HG03025 (cell line): ENCODE measurements around the gene RNF220.

Experiments used
- ATAC-seq: cut with Tn5 transposase; IDR thresholded peaks from one replicate; pipeline ENCODE4 v1.9.1; 2021; ENCODE audit warnings: mild to moderate bottlenecking, moderate library complexity; ENCODE audit not compliant: unreplicated experiment, low FRiP score

Gene RNF220

DNA sequence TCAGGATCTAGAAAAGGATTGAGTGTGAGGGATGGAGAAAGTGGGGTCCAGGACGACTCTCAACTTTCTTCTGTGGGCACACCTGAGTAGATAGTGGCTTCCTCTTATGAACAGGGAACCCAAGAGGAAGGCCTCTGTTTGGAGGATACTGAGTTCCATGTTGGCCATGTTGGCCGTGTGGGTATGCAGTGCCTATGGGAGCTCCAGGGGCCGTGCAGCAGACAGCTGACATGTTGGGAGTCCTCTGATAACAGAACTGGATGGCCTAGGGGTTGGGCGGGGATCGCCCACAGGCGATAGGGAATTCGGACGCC is 226.2 kb downstream of the RNF220 start:
- ATAC-seq = no peak

DNA sequence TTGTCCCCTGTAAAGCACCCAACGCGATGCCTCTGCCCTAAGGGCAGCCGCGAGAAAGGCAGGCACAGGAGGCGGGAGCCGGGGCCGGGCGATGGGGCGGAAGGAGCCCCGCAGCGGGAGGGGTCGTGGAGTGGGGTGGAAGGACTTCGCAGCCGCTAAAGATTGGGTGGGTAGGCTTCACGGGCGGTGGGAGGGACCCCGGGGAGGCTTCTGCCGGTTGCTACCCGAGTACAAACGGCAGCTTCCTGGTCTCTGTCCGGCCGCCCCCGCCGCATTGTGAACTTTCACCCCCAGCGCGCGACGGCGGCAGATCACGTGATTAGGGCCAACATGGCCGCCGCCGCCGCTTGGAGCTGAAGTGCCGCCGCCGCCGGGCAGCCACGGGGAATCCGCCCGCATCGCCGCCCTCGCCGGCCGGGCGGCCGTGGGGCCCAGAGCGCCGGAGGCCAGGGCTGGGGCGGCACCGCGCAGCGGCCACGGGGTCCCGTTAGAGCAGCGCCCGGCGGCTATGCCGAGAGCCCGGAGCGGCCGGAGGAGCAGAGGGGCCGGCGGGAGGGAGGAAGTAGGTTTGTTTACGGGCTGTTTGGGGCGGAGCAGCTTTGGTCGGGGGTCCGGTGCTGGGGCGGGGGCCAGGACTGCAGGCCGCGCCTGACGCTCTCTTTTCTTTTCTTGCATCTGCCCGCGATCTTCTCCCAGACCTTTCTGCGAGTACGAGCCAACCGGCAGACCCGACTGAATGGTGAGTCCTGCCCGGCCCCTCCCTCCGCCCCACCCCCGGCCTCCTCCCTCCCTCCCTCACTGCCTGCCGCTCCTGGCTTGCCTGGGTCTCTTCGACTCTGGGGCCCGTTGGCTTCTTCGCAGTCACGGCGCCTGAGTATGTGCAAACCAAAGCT is 226.8 kb downstream of the RNF220 start:
- peak; percentile 60 for ATAC-seq

DNA sequence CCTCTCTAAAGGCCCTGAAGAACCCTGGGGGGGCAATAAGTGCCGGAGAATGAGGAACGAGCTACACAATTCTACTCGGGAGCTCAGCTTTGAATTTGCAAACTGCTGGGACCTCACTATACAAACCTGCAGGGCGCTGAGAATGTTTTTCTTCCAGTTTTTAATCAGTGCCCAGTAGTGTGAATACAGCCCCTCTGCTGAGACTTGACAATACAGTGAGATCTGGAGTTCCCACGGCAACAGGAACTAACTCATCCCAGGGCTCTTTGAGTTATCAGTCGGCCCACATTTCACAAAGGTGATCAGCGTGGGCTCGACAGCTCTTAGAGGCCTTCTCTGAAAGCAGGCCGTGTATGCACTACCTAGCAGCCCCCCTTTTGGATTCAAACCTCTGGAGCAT is 227.5 kb downstream of the RNF220 start:
- ATAC-seq = peak; percentile 5

DNA sequence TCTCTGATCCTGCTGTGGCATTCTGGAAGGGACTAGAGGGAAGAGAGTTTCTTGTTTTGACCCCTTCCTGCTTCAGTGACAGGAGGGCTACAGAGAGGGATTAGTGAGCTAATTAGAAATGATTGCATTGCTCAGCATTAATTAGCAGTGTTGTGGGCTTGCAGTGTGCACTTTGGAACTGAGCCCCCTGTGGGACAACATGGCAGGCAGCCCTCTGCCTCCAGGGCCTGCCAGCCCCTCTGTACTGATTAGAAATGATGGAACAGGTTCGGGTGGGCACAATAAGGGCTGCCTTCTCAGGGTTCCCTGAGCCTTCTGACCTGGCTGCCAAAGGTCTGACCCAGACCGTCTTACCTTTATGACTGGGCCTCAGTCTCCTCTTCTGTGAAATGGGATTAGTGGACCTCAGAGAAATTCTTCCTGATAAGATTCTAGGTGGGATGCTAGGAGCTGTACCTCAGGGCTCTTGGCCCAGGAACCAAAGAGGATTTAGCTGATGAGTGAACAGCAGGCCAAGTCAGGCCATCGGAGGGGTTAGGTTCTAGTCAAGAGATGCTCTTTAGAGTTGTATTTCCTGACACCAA is 229.6 kb downstream of the RNF220 start:
- no peak for ATAC-seq

DNA sequence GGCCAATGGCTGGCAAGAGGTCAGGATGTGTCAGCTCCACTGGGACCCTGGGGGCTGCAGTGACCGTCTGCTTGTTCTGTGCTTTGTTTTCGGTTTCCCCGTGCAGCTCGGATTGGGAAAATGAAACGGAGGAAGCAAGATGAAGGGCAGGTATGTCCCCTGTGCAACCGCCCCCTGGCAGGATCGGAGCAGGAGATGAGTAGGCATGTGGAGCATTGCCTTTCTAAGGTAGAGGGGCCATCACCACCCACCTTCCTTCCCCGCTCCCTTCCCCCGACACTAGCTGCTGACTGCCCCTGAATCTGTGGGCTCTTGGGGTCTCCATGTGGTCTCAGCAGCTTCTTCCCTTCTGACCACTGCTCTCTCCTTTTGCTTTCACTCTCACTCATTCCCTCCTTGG is 230.4 kb downstream of the RNF220 start:
- no peak for ATAC-seq

DNA sequence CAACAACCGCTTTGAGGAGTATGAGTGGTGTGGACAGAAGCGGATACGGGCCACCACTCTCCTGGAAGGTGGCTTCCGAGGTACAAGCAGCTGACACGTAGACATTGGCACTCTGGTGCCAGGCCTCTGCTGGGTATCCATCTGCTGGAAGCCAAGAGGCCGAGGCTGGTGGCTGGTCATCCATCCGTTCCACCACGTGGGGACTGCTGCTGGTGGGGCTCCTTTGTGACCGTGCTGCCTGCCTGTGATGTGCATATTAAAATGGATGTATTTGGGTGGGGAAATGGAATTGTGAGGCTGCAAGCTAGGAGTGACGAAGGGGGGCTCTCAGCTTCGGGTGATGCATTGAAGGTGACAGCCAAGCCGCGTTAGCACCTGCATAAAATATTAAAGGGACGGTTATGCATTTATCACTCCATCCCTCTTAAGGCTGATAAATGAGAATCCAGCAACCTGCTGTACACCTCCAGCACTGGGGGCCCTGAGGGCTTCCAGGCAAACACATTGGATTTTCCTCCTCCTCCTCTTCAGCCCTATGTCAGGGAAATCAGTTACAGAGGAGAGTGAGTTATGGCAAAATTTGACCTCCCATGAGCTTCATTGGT is 231.1 kb downstream of the RNF220 start:
- no peak for ATAC-seq

DNA sequence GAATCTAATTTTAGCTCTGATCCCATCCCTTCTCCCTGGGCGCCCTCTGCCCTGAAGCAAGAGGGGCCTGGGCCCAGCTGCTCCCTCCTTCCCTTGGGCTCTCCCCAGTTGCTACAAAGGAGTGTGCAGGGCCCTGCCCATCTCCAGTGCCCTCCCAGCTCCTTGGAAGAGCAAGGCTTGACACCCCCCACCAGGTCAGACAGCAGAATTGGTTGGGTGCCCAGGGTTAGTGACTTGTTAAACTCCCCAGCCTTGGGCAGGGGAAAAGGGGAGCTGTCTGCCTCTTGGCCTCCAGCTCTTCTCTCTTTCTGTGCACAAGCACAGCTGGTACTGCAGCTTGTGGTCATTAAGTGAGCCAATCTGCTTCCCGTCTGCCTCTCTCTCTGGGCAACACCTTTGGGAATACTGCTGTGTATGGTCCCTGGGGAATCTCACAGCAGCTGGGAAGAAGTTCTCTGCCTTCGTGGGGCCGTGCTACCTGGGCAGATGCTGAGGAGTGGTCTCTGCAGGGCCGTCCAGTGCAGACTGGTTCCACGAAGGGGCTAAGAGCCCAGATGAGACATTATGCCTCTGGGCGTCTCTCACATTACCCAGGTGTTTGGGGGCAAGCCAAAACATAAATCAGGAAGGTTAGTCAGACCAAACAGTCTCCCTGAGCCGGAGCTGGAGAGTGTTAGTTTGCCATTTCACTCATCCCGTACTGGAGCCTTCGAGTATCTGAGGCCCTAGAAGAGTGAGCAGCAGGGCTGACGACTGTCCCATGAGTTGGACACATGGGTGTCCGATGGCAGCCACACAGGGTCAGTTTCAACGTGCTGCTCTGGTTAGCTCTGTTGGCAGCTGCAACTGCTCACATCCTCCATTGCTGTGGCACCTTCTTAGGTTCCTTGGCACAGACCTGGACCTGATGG is 231.9 kb downstream of the RNF220 start:
- no peak for ATAC-seq

DNA sequence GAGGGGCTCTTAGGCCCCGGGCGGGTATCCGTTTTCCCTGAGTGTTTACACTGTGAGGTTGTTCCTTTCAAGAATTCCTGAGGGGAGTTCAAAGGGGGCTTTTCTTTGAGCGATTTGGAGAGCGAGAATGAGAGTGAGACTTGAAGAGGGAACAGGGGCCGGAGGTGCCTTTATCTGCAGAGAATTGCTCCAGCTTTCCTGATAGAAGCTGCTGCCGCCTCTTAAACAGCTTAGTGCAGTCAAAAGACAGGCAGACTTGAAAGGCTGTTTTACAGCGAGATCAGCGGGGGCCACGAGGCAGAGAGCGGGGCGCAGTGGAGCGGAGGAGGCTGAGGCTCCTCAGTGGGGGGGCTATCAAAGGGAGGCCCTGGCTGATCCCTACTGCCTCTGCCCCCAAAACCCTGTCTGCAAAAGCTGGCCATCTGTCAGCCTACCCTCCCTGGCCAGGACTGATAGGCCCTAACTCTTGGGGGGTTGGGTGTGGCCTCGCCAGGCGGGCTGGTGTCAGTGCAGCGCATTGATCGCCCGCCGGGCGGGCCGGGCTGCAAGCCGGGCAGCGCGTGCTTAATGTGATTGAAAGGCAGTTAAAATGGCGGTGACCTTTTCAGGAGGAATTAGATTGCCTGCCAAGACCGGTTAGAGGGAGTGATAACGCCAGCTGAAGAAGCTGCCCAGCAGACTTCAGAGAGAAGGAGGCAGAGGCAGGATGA is 232.8 kb downstream of the RNF220 start:
- ATAC-seq = no peak

DNA sequence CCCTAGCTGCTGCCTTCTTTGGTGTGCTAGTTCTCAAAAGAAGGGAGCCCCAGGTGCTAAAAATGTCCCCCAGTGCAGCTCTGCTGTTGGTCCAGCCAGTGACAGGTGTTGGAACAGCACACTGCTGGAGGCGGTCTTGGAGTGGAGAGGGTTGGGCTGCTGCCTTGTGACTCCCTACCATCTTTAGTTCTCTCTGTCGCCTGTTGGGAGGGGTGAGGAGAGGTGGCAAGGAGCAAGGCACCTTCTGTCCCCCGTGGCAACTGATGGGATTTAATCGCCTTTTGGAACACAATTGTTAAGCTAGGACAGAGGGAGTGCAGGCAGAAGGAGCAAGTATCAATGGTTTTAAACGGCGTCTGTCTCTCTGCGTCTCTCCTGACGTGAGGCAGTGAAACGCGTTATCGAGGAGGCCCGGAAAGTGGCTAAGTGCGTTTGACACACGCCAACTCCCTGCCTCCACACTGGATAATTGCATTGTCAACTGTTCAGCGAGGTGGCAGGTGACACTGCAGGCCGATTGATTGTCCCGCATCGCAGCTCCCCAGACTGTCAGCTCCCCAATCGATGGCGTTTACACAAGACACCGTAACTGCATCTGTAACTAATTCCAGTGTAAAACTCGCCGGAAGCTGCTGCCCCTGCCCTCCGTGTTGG is 235.3 kb downstream of the RNF220 start:
- no peak for ATAC-seq

DNA sequence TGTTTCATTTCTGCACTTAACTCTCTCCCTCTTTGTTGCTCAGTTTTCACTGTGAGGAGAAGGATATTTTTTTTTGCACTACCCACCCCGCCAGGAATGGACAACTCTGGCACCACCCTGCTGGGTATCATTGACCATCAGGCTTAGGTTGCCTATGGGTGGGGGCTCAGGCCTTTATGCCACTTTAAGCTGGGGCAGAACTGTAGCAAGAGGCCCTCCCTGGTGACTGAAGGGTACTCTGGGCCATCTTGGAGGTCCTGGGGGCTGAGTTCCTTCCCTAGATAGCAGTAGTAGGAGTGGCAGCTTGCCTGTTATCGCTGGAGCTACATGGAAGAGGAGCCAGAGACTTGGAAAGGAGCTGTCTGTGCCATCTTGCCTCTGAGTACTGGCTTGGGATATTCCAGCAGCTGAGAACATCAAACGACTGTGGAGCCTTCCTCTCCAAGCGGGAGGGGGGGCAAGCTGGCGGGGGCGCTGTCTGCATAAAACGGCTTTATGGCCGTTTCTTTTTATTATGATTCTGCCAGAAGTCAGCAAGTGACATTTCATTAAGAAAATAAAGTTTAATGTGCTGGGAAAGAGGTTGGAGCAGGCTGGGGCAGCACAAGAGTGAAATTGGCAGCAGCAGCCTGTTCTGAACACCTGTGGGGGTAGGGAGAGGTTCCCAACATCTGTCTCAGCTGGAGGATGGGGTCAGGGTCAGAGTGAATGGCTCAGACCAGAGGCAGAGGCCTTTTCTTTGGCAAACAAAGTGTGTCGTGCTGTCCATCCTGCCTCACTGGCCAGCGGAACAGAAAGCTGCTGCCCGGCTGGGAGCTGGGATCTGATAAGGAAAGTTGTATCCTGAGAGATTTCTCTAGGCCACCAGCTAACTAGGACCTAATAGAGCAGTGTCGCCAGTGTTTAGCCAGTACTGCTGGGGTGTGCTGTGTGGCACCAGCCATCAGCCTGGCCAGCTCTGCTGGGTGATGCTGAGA is 236.4 kb downstream of the RNF220 start:
- ATAC-seq = no peak

DNA sequence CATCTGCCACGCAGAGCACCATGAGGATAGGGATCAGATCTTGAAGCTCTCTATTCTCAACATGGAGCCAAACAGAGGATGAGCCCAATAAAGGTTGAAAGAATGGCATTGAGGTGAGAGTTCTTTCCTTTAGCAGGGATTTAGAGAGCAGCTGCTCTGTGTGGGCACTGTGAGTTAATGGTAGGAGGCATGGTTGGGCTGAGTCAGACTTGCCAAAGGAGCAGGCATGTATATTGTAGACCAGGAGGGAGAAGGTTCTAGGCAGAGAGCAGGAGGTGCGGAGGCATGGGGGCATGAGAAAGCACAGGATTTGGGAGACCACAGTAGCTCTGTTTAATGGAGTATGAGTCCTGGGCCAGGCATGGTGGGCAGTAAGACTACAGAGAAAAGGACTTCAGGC is 237.2 kb downstream of the RNF220 start:
- no peak for ATAC-seq

DNA sequence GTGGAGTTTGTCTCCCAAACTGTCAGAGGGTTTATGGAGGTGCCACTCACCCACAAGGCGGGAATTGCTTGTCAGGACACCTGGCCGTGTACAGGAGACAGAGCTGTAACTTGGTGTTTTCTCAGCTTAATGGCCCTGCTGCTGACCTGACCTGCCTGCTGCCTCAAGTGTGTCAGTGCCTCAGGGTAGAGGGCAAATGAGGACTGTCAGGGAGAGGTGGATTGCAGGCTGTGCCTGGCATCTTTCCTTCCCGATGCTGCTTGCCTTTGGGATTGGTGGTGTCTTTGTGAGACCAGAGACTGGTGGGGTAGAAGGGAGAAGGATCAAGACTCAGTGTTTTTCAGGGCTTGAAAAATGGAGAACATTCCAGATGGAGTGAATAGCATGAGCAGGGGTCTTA is 237.9 kb downstream of the RNF220 start:
- ATAC-seq = no peak

DNA sequence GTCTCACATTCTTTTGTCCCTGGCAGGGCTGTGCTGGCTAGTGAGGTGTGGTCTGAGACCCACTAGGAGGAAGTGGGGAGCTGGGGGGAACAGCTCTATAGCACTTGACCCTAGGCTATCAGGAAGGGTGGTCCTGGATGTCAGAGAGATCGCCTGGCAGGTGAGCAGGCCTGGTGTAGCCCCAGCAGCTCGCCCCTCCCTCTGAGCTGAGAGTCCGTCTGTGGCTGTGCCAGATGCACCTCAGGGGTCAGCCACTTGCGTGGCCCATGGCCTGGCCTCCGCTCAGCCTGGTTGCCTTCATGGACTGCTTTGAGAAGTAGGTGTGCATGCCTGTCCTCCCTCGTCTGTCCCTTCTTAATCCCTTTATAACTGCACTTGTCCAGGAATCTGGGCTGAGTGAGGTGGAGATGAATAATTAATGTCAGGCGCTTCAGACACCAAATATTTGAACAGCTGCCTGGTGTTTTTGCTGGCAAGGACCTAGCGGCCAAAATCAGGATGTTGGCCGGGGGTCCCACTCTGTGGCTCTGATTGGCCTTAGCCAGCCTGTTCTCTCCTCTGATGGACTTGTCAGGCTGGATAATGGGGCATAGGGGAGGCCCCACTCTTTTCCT is 238.8 kb downstream of the RNF220 start:
- ATAC-seq = no peak

DNA sequence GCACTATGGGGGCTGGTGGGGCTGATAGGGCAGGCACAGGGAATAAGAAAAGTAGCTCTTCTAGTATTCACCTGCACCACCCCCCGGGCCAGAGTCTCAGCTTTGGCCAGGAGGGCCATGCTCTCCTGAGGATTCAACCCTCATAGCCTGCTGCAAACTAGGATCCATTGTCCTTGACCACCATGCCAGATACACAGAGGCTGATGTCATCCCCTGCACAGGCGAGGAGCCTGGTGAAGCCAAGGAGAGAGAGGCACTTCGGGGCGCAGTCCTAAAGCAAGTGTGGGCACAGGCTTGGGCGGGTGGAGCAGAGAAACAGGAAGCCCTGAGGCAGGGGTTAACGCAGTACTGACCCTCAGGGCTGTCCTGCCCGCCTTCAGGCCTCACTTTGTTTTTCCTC is 239.8 kb downstream of the RNF220 start:
- ATAC-seq = no peak

DNA sequence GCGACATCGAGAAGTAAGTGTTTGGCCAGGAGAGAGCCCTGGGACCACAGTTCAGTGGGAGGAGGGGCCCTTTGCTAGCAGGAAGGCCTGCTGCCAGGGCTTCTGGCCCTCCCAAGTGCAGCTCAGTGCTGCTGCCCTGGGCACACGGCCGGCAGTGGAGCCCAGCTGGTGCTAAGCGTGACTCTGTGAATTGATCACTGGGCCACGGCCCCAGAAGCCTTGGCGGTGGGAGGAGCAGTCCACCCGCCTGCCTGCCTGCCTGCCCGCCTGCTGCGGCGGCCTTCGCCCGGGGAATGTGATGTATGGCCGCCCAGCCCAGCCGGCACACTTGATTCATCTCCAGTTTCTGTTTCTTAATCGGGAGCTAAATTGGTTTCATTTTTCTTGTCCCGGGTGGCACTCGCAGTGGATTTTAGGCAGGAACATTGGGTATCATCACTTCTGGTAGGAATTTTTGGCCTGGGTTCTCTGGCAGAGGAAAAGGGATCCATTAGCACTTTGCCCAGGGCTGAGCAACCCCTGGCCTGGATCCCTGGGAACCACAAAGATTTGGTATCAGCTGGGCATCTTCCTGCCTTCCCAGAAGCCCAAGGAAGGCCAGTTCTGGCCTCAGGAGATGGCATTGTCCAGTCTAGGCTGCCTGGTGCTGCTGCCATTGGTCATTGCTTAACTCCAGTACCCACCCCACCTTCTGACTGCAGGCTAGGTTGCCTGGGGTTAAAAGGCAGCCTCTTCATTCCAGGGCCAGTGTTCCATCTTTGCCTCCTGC is 240.6 kb downstream of the RNF220 start:
- no peak for ATAC-seq

DNA sequence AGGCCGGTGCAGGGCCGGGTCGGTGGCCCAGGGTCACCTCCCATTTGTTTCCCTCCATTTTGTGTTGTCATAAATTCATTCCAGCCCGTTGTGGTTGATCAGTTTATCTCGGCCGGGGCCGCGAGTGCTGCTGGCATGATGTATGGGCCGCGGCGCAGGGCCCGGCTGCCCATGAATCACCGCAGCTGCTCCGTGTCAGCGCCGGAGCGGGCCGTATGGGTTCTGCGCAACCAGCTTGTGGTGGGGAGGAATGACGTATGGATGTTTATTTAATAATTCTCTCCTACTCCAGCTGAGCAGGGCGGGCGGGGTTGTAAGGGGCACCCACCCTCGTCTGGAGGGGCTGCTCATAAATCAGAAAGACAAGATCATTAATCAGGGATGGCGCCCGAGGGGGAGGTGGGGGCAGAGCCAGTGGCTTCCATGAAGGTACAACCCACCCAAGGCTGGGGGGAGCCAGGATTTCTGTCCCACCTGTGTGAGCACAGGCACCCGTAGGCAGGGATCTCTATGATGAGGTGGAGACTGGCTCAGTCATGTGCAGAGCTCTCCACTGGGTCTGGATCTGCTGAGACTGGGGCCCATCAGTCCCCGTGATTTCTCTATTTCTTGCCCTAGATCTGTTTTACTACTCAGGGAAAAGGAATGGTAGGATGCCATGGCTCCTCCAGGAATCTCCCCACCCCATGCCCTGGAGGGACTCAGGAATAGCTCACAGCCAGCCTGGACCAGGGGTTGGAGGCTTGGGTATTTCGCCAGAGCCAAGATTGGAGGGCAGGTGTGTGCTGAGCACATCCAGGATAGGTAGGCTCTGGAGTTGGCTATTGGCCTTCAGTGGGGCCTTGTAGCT is 241.4 kb downstream of the RNF220 start:
- ATAC-seq = no peak

DNA sequence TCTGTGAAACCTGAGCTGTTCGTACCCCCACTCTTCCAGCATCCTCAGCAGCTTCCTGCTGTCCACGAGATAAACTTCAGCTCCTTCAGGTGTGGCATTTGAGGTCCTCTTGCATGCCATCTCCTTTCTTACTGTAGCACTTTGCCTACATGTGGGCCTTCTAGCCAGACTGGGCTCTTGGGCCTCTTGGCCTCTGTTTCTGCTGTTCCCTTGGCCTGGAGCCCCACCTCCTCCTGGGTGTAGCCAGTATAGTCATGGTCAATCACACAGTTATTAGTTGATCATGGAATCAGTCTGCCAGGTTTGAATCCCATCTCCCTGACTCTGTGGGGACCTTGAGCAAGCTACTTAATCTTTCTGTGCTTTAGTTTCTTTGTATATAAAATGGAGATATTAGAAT is 242.8 kb downstream of the RNF220 start:
- no peak for ATAC-seq
